HCT116 (cell line): ENCODE results near the gene OTOG.

ENCODE experiments used
- CTCF ChIP-seq, 3 experiments: fragments of 200-600 bp in 1 of 3; sonication (generic) in 1 of 3; IDR thresholded peaks in 2 of 3; conservative IDR thresholded peaks in 1 of 3; 2 replicates each; pipeline ENCODE4 v1.5.1; 2012 to 2017; ENCODE audit warnings: low read depth in 2 of 3, low read length in 2 of 3, antibody characterized with exemption in 1 of 3, borderline replicate concordance in 1 of 3, control low read depth in 1 of 3, mild to moderate bottlenecking in 1 of 3, mixed read lengths in 1 of 3, mixed run types in 1 of 3, moderate library complexity in 1 of 3; ENCODE audit not compliant: insufficient read depth in 1 of 3
- ELF1 ChIP-seq: IDR thresholded peaks from 2 replicates; pipeline ENCODE4 v1.6.1; 2012; ENCODE audit warnings: low read depth, borderline replicate concordance
- EZH2 ChIP-seq: fragments of 200-600 bp; sonication (generic); IDR thresholded peaks from 2 replicates; pipeline ENCODE4 v1.6.1; 2017; ENCODE audit warnings: antibody characterized with exemption, mixed run types
- EZH2phosphoT487 ChIP-seq: fragments of 200-600 bp; IDR thresholded peaks from 2 replicates; pipeline ENCODE4 v1.6.1; 2018; ENCODE audit warnings: antibody characterized with exemption, borderline replicate concordance
- MAX ChIP-seq: IDR thresholded peaks from 2 replicates; pipeline ENCODE4 v1.6.1; 2012
- POLR2A ChIP-seq: IDR thresholded peaks from 2 replicates; pipeline ENCODE4 v1.7.0; 2011; ENCODE audit warnings: borderline replicate concordance; ENCODE audit not compliant: insufficient read depth, insufficient read length; ENCODE audit errors: extremely low read depth
- POLR2AphosphoS5 ChIP-seq: IDR thresholded peaks from 2 replicates; pipeline ENCODE4 v1.6.1; 2011; ENCODE audit warnings: mild to moderate bottlenecking, low read depth, low read length, moderate library complexity
- RAD21 ChIP-seq: IDR thresholded peaks from 2 replicates; pipeline ENCODE4 v1.6.1; 2012; ENCODE audit warnings: low read depth, mild to moderate bottlenecking
- SP1 ChIP-seq: IDR thresholded peaks from 2 replicates; pipeline ENCODE4 v1.6.1; 2012; ENCODE audit warnings: low read depth
- SRF ChIP-seq: IDR thresholded peaks from 2 replicates; pipeline ENCODE4 v1.6.1; 2012; ENCODE audit warnings: low read depth
- ZBTB33 ChIP-seq: IDR thresholded peaks from 2 replicates; pipeline ENCODE4 v1.6.1; 2011; ENCODE audit warnings: mild to moderate bottlenecking, low read length, moderate library complexity; ENCODE audit not compliant: insufficient replicate concordance; ENCODE audit errors: extremely low read depth

GRCh38 chr11:17606233-17607082, 59.4 kb downstream of the OTOG start:
- TF ChIP-seq EZH2, result no peak
- no peak for TF ChIP-seq MAX
- no peak for TF ChIP-seq POLR2A
- TF ChIP-seq CTCF (IDR thresholded peaks at IDR 0.05 in 2 of 3, conservative IDR thresholded peaks at IDR 0.05 in 1 of 3; ENCODE audit: borderline replicate concordance in 1 of 3, insufficient read depth in 1 of 3, low read depth in 2 of 3, low read length in 2 of 3), result no peak
- TF ChIP-seq SRF, result no peak
- TF ChIP-seq ZBTB33, result no peak
- no peak for TF ChIP-seq RAD21
- TF ChIP-seq SP1, result no peak
- no peak for TF ChIP-seq POLR2AphosphoS5
- TF ChIP-seq EZH2phosphoT487, result no peak
- no peak for TF ChIP-seq ELF1
